ENCODE results near the gene TRIM65.
"Not testable (repeated sequence)": the region's sequence is repeated elsewhere in the genome, so short reads cannot be mapped to it uniquely, and the experiment has no call there.

The TRIM65 gene

DNA sequence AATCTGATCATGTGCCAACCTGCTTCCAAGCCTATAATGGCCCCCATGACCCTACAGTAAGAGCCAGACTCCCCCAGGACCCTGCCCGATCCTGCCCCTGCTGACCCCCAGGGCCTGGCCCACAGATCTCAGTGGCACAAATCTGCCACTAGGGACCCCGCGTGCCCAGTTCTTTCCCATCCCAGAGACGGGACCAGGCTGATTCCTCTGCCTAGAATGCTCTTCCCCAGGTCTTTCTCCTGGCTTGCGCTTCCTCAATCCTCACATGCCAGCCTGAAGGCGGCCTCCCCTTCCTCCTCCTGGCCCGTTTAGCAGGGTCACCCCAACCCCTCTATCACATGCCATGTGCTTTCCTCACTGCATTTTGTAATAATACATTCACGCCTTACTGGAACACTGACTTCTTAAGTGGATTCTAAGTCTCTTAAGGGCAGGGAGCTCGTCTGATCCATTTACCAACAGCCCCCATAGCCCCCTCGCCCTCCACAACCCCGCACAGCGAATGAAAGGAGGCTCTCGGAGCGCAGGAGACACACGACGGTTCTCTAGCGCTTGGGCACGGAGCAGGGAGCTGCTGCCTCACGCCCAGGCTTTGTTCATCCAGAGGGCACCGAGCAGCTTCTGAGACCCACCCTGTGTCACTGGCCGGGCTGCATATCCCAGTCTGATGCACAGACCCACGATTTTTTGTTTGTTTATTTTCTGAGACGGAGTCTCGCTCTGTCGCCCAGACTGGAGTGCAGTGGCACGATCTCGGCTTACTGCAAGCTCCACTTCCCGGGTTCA is 1.2 kb downstream of the TRIM65 start:
- no peak for DNase-seq (ENCODE audit: low read depth)

DNA sequence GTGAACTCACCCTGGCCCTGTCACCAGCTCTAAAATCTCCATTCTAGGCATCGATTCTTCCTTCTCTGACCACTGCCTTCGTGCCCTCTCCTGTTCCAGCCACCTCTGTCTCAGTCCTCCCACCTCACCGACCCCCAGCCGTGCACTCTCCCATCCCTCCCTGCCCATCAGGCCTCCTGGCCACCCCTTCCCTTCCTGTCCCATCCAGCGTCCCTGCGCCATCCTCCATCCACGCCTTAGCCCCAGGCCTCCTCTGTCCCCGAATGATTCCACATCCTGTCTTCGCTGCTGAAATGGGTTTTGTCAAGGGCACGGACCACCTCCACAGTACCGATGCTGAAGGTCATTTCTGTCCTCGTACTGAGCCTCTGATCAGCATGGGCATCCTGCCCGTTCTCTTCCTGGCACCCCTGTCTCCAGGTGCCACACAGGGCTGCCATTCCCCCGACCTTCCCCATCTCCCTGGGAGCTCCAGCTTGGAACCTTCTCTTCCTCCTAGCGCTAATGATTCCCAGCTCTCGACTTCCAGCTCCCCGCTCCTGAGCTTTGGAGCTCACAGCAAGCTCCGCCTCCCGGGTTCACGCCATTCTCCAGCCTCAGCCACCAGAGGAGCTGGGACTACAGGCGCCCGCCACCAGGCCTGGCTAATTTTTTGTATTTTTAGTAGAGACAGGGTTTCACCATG is 2.6 kb downstream of the TRIM65 start:
- DNase-seq (ENCODE audit: low read depth), result no peak

DNA sequence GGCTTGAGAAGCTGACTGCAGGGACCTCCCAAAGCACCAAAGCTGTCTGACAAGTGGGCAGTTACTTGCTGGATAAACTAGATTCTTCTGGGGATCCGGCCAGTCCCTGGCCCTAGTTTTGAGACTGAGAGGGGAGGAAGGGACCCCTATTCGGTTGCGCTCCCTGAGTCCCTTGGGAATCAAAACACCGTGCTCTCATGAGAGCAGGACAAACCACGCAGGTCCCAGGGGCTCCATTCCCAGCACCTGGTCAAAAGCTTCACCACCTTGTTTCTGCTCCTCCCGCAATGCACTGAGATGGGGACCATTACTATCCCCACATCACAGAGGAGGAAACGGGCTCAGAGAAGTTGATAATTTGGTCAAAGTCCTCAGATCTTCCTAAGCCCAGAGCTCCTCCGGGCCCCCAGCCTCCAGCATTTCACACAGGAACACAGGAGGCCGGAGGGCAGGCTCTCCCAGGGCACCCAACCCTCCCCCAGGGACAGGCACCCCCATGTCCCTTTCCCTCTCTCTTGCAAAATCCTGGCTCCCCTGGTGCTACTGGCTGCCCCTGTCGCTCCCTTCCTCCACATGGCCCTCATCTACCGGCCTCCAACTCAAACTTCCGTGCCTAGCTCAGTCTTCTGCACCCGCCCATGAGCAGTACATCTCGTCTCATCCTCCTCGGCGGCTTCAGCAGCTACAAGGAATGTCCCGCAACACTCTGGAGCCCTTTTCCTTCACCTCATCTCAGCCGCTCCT is 3.3 kb downstream of the TRIM65 start:
- DNase-seq (ENCODE audit: low read depth), result no peak

DNA sequence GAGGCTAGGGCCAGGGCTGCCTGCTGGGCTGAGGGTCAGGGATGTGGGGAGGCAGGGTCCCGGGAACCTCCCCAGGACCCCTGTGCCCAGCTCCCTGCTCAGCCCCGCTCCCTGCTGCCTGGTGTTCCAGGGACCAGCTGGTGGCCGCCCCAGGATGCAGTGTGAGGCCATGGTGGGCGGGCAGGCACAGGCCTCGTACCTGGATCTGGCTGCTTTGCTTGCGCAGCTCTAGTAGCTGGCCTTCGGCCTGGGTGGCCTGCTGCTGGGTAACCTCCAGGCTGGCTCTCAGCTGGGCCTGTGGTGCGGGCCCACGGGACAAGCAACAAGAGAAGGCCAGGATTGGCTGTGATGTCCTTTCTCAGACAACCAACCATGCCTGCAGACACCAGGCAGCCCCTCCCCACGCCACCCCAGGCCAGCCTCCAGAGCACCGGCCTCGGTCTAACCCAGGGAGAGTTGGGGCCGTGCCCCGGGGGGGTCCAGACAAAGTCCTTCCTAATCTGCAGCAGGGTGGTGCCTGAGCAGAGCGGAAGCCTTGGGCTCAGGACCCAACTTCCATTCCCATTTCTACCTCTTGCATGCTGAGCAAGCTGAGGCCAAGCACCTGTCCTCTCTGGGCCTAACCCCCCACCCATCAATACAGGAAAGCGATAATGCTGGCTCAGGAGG is 4.1 kb downstream of the TRIM65 start:
- no peak for DNase-seq (ENCODE audit: low read depth)

DNA sequence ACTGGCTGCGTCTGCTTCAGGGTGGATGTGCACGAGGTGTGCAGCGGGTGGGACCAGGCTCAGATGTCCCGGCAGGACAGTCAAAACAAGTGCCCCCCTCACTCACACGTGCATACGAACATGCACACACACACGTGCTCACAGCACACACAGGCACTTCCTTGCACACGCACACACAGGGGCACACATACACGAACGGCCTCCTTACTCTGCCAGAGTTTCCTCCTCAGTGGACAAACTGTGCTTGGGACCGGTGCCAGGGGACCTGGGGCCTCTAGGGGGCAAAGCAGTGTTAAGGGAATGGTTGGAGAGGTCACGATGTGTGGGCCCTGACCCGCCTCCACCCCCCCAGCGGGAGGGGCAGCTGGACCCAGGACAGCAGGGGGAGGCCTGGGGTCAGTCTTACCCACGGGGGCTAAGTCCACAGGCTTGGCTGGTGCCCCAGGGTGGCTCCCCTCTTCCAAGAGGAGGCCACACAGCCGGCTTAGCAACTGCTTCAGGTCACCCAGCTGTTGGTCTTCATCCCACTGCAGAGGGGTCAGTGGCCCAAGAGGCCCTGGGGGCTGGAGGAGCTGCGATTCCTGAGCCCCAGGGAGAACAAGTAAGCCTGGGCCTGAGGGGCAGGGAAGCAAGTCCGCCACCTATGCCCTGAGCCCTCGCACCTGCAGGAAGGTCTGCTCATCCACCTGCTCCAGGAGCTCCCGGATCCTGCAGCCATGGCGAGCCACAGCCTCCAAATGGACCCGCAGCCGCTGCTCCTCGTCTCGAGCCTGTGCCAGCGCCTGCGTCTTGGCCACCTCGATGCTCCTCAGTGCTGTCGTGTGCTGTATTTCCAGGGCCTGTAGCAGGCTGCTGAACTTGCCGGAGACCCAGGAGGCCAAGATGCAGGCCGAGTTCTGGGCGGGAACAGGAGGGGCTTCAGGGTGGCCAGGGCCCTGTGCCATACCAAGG is 4.9 kb downstream of the TRIM65 start:
- DNase-seq (ENCODE audit: low read depth), result no peak

DNA sequence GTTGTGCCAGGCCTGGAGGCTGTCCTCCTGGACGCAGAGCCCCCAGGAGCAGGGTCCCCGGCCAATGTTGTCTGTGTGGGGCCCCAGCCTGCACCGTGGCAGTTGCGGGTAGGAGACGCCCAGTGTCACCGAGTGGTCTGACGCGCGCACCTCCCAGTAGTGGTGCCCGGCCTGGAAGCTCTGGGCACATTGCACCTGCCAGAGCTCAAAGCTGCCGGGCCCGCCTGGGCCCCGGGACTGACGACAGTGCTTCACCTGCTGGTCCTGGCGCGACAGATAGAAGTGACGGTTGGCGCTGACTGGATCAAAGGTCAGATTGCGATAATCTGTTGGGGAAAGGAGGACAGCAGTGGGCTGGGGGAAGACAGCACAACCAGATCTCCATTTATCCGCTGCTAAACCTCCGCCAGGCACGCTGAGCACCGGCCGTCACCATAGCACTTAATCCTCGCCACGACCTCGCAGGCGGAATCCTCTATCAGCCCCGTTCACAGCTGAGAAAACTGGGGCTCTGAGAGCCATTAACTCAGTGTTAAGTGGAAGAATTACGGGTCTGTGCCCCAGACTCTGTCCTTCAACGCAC is 5.6 kb downstream of the TRIM65 start:
- DNase-seq (ENCODE audit: low read depth), result no peak

DNA sequence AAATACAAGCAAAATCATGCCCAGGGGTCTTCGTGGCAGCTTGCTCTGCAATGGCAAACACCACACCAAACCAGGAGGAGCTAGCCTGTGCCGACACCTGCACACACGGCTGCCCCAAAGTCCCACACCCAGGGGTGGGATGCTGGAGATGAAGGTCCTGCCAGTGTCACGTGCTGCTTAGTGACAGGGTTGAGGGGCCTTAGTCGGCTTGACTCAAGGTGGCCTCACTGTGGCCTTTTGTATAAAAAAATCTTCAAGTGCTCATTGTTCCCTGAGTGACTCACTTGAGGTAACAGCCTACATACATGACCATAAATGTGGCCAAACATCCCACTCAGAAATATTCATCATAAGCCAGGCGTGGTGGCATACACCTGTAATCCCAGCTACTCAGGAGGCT is 7.3 kb downstream of the TRIM65 start:
- no peak for DNase-seq (ENCODE audit: low read depth)

DNA sequence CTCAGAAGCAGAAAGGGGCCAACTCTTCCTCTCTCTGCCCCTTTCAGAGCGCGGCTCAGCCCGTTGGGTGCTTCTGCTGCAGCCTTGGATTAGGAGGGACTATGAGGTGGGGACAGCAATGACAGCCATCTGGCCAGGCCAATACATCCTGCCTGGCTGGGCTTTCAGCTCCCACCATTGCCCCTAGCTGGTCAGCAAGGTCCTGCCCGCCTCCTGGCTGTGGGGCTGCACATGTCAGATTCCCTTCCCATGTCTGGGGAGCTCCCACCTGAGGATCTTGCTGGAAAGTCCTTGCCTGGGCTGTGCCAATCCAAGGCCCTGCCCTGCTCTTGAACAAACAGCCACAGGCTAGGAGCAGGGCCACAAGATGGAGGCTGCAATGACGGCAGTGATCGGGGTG is 8.3 kb downstream of the TRIM65 start:
- no peak for DNase-seq (ENCODE audit: low read depth)

DNA sequence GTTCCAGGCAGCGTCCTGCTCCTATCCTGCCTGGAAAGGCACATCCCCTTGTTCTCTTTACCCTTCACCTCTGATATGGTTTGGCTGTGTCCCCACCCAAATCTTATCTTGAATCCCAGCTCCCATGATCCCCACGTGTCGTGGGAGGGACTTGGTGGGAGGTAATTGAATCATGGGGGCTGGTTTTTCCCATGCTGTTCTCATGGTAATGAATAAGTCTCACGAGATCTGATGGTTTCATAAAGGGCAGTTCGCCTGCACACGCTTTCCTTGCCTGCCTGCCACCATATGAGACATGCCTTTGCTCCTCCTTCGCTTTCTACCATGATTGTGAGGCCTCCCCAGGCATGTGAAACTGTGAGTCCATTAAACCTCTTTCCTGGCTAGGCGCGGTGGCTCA is 10.9 kb downstream of the TRIM65 start:
- DNase-seq (ENCODE audit: low read depth), result not testable (repeated sequence)

DNA sequence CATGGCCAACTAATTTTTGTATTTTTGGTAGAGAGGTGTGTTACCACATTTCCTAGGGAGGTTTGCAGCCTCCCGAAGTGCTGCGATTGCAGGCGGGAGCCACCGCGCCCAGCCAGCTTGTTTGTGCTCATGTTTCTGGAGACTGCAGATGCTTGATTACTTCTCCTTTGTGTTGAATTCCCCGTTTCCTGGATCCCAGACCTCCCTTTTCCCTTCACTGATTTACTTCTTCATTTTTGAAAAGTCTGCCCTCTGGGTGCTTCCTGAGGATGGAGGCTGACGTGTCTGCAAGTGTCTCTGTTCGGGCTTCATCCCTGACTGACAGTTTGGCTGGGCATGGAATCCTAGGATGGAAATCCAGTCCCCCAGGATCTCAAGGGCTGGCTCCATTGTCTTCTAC is 11.3 kb downstream of the TRIM65 start:
- no peak for DNase-seq (ENCODE audit: low read depth)

DNA sequence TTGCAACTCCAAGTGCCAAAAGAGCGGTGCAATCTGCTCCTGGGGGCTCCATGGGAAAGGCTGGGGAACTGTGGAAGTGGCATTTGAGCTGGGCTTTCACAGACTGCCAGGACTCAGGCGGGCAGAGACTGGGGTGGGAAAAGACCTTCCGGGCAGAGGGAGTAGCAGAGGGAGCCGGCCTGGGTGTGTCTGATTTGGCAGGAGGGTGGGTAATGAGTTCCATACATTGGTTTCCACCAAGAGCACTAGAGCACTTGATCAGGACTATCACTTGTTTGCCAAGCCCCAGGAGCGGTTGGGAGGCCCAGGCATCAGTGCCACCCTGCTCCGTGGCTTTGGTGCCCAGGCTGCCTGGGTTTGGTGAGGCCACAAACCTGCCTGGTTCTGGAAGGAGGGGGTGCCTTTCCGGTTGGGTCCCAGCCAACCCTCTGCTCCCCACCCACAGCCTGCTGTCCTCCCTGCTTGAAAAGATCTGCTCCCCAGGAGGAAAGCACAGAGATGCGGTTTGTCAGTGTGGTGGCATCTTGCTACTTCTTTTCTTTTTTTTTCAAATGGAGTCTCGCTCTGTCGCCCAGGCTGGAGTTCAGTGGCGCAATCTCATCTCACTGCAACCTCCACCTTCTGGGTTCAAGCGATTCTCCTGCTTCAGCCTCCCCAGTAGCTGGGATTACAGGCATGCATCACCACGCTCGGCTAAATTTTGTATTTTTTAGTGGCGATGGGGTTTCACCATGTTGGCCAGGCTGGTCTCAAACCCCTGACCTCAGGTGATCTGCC is 14.9 kb downstream of the TRIM65 start:
- no peak for DNase-seq (ENCODE audit: low read depth)

DNA sequence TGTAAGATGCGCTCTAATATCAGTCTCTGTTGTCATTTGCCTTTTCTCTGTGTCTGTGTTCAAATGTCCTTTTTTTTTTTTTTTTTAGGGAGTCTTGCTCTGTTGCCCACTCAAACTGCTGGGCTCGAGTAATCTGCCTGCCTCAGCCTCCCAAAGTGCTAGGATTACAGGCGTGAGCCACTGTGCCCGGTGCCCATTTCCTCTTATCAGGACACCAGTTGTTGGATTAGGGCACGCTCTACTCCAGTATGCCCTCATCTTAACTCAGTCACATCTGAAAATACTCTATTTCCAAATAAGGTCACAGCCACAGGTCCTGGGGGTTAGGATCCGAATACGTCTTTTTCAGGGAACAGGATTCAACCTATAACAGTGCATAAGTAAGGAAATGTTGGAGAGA is 16.5 kb downstream of the TRIM65 start:
- DNase-seq (ENCODE audit: low read depth), result no peak

DNA sequence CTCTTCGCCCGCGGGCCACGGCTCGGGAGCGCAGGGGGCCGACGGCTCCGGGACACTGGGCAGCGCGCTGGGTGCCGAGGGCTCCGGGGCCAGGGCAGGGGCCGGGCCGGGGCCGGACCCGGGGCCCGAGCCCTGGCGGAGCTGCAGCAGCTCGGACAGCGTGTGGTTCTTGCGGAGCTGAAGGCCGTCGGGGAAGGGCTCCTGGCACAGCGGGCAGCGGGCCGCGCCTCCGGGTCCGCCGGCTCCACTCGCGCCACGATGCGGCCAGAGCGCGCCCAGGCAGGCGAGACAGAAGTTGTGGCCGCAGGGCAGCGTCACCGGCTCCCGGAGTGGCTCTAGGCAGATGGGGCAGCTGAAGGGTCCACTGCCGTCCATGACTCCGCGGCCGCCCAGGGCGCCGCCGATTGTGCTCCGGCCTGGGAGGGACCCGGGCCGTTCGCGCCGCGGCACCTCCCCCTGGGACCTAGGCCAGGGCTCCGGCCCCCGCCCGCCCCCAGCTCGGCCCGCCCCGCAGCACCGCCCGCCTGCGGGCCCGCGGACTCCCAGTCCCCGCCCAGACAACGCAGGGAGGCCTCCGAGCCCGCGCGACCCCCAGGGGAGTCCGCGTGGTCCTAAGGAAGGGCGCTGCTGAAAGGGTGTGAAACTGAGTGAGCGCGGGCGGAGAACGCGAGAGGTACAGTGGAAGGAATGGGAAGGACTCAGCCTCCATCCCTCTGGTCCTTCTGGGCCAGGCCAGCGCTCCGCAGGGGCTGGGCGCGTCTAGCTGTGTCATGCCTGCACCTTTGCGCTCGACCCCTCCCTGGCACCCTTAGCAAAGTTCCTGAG is 18.4 kb downstream of the TRIM65 start, which contains the start of gene TRIM47:
TRIM47 (minus strand) TSS at position 408 of the 825 bp plus-strand sequence; CDS start at position 375, 33 bp downstream.
- peak; percentile 51 for DNase-seq (ENCODE audit: low read depth)

DNA sequence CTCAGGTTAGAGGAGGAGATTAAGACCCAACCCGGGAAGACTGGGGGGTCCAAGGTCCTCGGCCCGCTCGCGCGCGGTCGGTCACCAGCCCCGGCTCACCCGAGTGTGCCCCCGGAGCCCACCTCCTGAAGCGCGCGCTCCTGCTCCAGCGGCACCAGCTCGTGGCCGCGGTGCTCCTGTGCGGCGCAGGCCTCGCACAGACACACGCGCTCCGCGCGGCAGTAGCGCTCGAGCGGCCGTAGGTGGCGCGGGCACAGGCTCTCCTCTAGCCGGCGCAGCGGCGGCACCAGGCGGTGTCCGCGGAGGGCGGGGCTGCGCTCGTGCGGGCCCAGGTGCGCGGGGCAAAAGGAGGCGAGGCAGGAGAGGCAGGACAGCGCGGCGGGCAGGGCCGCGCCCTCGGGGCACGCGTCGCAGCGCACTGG is 19.0 kb downstream of the TRIM65 start:
- DNase-seq (ENCODE audit: low read depth), result peak; percentile 77

DNA sequence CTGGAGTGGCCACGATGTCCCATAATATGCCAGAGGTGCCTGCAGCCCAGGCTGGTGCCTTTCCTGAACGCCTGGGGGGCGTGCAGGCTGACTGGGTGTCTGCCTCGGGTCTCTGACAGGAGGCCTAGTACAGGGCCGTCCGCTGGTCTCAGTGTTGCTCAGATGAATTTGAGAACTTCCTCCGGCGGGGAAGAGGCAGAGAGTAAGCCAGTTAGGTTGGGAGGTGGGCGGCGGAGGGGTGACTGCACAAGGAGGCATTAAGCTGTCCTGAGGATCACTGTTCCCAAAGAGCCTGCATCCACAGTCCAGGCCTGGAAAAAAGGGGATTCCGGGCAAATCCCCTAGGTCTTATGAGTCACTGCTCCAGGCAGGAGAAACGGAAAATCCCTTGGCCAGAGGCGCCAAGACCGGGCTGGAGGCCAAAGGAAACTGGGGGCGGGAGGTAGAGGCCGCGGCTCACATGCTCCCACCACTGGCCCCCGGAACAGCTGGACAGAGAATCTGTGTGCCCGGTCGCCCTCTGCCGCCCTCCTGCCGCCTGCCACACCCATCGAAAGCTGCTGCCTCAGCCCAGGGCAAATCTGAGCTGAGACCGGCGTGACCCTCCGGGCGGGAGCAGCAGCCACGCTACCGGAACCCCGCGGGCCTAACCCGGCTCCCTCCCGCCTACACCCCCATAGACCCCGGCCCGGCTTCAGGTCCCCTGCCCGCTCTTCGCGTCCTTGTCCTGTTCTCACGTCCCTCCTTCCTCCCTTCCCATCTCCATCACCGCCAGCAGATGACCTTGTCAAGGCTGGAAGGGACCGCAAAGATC is 19.6 kb downstream of the TRIM65 start:
- peak; percentile 92 for DNase-seq (ENCODE audit: low read depth)

DNA sequence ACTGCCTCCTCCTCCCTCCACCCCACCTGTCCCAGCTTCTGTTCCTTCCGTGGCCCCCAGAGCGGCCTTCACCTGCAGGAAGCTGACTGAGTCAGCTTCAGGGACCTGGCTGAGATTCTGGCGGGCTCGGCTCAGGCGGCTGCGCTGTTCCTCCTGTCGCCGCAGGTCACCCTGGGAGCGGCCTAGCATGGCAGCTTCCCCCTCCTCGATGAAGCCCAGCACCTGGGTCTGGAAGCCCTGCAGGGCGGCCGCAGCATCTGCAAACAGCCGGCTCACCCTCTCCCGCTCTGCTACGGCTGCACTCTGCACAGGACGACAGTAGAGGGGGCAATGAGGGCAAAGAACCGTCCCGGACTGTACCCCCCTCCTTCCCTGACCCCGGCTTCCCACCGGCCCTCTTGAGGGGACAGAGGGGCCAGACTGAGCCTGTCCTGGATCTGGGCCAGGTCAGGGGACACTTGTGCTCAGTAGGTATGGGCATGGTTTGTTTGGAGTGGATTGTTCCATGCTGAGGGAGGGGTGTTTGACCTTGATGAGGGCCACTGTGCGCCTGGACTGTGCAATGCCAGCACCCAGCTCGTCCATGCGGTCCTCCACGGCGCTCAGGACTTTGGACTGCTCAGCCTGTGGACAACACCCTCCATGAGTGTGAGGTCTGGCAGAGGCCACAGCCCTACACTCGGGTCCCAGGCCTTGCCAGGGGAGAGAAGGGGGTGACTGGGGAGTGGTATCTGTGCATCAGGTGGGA is 20.4 kb downstream of the TRIM65 start:
- DNase-seq (ENCODE audit: low read depth), result no peak

DNA sequence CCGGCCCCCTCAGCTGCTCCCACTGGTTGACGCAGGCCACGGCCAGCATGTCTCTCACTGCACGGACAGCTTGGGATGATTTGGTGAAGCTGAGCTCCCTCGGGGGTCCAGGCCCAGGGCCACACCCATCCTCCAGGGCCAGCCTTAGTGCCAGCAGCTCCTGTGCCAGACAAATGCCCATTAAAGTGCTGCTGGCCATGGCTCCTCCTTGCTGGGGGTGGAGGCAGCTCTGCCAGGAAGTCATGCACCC is 20.9 kb downstream of the TRIM65 start:
- no peak for DNase-seq (ENCODE audit: low read depth)

All from iris pigment epithelial cell (primary cell).